Measurements from ENCODE around the gene VPS54.
"Not testable (repeated sequence)": the region's sequence is repeated elsewhere in the genome, so short reads cannot be mapped to it uniquely, and the experiment has no call there.

Gene VPS54

GRCh38 chr2:63993130-63993584, 26.1 kb downstream of the VPS54 start:
- DNase-seq, result peak; percentile 52

- DNase-seq, result no peak
Measured at GRCh38 chr2:63992061-63992685, 27.1 kb downstream of the VPS54 start.

GRCh38 chr2:63991173-63991999, 27.8 kb downstream of the VPS54 start:
- DNase-seq, result not testable (repeated sequence)

GRCh38 chr2:63990072-63990471, 29.2 kb downstream of the VPS54 start:
- DNase-seq, result no peak

GRCh38 chr2:63988842-63989436, 30.3 kb downstream of the VPS54 start:
- DNase-seq, result not testable (repeated sequence)

- no peak for DNase-seq
Measured at GRCh38 chr2:63984606-63985359, 34.4 kb downstream of the VPS54 start.

- no peak for DNase-seq
Measured at GRCh38 chr2:63983986-63984605, 35.1 kb downstream of the VPS54 start.

GRCh38 chr2:63982335-63982734, 36.9 kb downstream of the VPS54 start:
- no peak for DNase-seq

GRCh38 chr2:63981702-63982103, 37.5 kb downstream of the VPS54 start:
- no peak for DNase-seq

- DNase-seq, result no peak
Measured at GRCh38 chr2:63980794-63981193, 38.4 kb downstream of the VPS54 start.

GRCh38 chr2:63977904-63978303, 41.3 kb downstream of the VPS54 start:
- DNase-seq, result no peak

- DNase-seq, result no peak
Measured at GRCh38 chr2:63976125-63976510, 43.1 kb downstream of the VPS54 start.

GRCh38 chr2:63975437-63976124, 43.6 kb downstream of the VPS54 start:
- no peak for DNase-seq

GRCh38 chr2:63975036-63975435, 44.2 kb downstream of the VPS54 start:
- DNase-seq, result not testable (repeated sequence)

GRCh38 chr2:63962186-63962585, 57.0 kb downstream of the VPS54 start:
- no peak for DNase-seq

- no peak for DNase-seq
Measured at GRCh38 chr2:63950414-63950813, 68.8 kb downstream of the VPS54 start.

- no peak for DNase-seq
Measured at GRCh38 chr2:63942788-63943187, 76.4 kb downstream of the VPS54 start.

- not testable (repeated sequence) for DNase-seq
Measured at GRCh38 chr2:63932104-63932503, 87.1 kb downstream of the VPS54 start.

GRCh38 chr2:63926815-63927214, 92.4 kb downstream of the VPS54 start:
- peak; percentile 4 for DNase-seq

GRCh38 chr2:63914311-63914710, 104.9 kb downstream of the VPS54 start:
- no peak for DNase-seq

- no peak for DNase-seq
Measured at GRCh38 chr2:63903003-63903402, 116.2 kb downstream of the VPS54 start.

GRCh38 chr2:63902149-63902548, 117.1 kb downstream of the VPS54 start:
- DNase-seq, result no peak

Measured in eye (tissue), 1 donor.